HG02852 (cell line): Measurements from ENCODE around the gene DCDC1.

Experiments
- ATAC-seq: cut with Tn5 transposase; IDR thresholded peaks from one replicate; pipeline ENCODE4 v1.9.1; 2021; ENCODE audit warnings: mild to moderate bottlenecking, moderate library complexity; ENCODE audit not compliant: unreplicated experiment

DCDC1 gene

GRCh38 chr11:31369348-31370329 is at the start of gene DCDC1, which contains the start of gene DNAJC24:
TSS of gene DCDC1 (minus strand) at chr11:31369739. CDS start at chr11:31328280, 41,459 bp downstream.
TSS of gene DNAJC24 (plus strand) at chr11:31369860. CDS start at chr11:31370749, 889 bp downstream.
- peak; percentile 98 for ATAC-seq

- ATAC-seq, result no peak
Measured at GRCh38 chr11:31419138-31419537, 49.6 kb upstream of the DCDC1 start.

- no peak for ATAC-seq
Measured at GRCh38 chr11:31417816-31418215, 48.3 kb upstream of the DCDC1 start.

GRCh38 chr11:31417357-31417756 is 47.8 kb upstream of the DCDC1 start:
- no peak for ATAC-seq

- no peak for ATAC-seq
Measured at GRCh38 chr11:31415435-31415834, 45.9 kb upstream of the DCDC1 start.

- ATAC-seq, result no peak
Measured at GRCh38 chr11:31414338-31414737, 44.8 kb upstream of the DCDC1 start.

- no peak for ATAC-seq
Measured at GRCh38 chr11:31412946-31413345, 43.4 kb upstream of the DCDC1 start.

- ATAC-seq, result no peak
Measured at GRCh38 chr11:31408201-31408600, 38.7 kb upstream of the DCDC1 start.

GRCh38 chr11:31404614-31405013 is 35.1 kb upstream of the DCDC1 start:
- no peak for ATAC-seq

- no peak for ATAC-seq
Measured at GRCh38 chr11:31397239-31397834, 27.8 kb upstream of the DCDC1 start.

GRCh38 chr11:31387379-31387778 is 17.8 kb upstream of the DCDC1 start:
- ATAC-seq, result no peak

GRCh38 chr11:31383116-31383515 is 13.6 kb upstream of the DCDC1 start:
- ATAC-seq, result no peak

GRCh38 chr11:31375879-31376278 is 6.3 kb upstream of the DCDC1 start:
- no peak for ATAC-seq

GRCh38 chr11:31366795-31367194 is 2.7 kb downstream of the DCDC1 start:
- ATAC-seq, result no peak

GRCh38 chr11:31361743-31362142 is 7.8 kb downstream of the DCDC1 start:
- no peak for ATAC-seq

- no peak for ATAC-seq
Measured at GRCh38 chr11:31355817-31356216, 13.7 kb downstream of the DCDC1 start.

- ATAC-seq, result no peak
Measured at GRCh38 chr11:31355131-31355530, 14.4 kb downstream of the DCDC1 start.

- ATAC-seq, result no peak
Measured at GRCh38 chr11:31351168-31351567, 18.4 kb downstream of the DCDC1 start.

GRCh38 chr11:31340903-31341572 is 28.5 kb downstream of the DCDC1 start:
- no peak for ATAC-seq

- no peak for ATAC-seq
Measured at GRCh38 chr11:31337806-31338205, 31.7 kb downstream of the DCDC1 start.

GRCh38 chr11:31328697-31329096 is 40.8 kb downstream of the DCDC1 start:
- ATAC-seq, result no peak
